Measurements from ENCODE around the gene S100A12.

- TF ChIP-seq, protein P1, sequence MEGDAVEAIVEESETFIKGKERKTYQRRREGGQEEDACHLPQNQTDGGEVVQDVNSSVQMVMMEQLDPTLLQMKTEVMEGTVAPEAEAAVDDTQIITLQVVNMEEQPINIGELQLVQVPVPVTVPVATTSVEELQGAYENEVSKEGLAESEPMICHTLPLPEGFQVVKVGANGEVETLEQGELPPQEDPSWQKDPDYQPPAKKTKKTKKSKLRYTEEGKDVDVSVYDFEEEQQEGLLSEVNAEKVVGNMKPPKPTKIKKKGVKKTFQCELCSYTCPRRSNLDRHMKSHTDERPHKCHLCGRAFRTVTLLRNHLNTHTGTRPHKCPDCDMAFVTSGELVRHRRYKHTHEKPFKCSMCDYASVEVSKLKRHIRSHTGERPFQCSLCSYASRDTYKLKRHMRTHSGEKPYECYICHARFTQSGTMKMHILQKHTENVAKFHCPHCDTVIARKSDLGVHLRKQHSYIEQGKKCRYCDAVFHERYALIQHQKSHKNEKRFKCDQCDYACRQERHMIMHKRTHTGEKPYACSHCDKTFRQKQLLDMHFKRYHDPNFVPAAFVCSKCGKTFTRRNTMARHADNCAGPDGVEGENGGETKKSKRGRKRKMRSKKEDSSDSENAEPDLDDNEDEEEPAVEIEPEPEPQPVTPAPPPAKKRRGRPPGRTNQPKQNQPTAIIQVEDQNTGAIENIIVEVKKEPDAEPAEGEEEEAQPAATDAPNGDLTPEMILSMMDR (IDR thresholded peaks at IDR 0.05), result no peak
- TF ChIP-seq POLR2A (IDR thresholded peaks at IDR 0.05), result no peak
Measured at GRCh38 chr1:153367090-153367489, 8.3 kb downstream of the S100A12 start.
